OCI-LY3 (cell line): ENCODE measurements around the gene MKLN1.

Source experiments
- CTCF ChIP-seq: fragments of 200-600, 300-600 bp; sonication (generic); IDR thresholded peaks from 2 replicates; pipeline ENCODE4 v1.5.1; 2014; ENCODE audit warnings: antibody characterized with exemption, low read length, low read depth
- EZH2phosphoT487 ChIP-seq: fragments of 200-600 bp; shearing (Covaris generic); IDR thresholded peaks from 2 replicates; pipeline ENCODE4 v1.6.1; 2018; ENCODE audit warnings: antibody characterized with exemption, mixed run types, low read depth

GRCh38 chr7:131467788-131468187 lies 140.1 kb downstream of the MKLN1 start:
- TF ChIP-seq CTCF = no peak
- no peak for TF ChIP-seq EZH2phosphoT487
